ENCODE data around the gene NFATC1. TPM values are rescaled to one million over a fixed set of nuclear protein-coding genes. Genes with fewer than 3 reads are reported as not detected.

NFATC1 gene
- total RNA-seq, 4 donors from 2014 or later, result 0.79 to 4.8 (median 2.6) TPM

- peaks cover 0 to 13% (median 1%) of the 10 kb centered on the region in 3 donors for H3K4me1 ChIP-seq
- H3K9me3 ChIP-seq, result no peaks in the 10 kb centered on the region
- H3K27ac ChIP-seq, result no peak overlapping the region
- intact Hi-C loops (cut with DNase I), result loop anchor here (10.0 kb wide), 1 partner anchor 113 kb away; no protein-coding TSS in a partner anchor
- H3K36me3 ChIP-seq, result peaks cover 0 to 14% (median 0%) of the 10 kb centered on the region in 3 donors
- H3K27me3 ChIP-seq, result peaks cover 0 to 89% (median 0%) of the 10 kb centered on the region in 4 donors
- no peak overlapping the region for H3K4me3 ChIP-seq
- 79 to 93% methylated on average over 20 of the region's 20 CpGs for WGBS, 2 donors
- TF ChIP-seq CTCF (IDR thresholded peaks at IDR 0.05), result no peak
- no peak for DNase-seq
These were observed 135.7 kb downstream of the NFATC1 start for GRCh38 chr18:79531386-79531785.

GRCh38 chr18:79531926-79532312 is 136.2 kb downstream of the NFATC1 start:
- H3K4me1 ChIP-seq, result peaks cover 0 to 8% (median 0%) of the 10 kb centered on the region in 3 donors
- intact Hi-C loops (cut with DNase I), result loop anchor here (10.0 kb wide), 1 partner anchor 113 kb away; no protein-coding TSS in a partner anchor
- DNase-seq, result no peak
- H3K9me3 ChIP-seq, result no peaks in the 10 kb centered on the region
- H3K27me3 ChIP-seq, result peaks cover 0 to 87% (median 0%) of the 10 kb centered on the region in 4 donors
- WGBS, 2 donors, result 58 to 79% methylated on average over 8 of the region's 18 CpGs
- TF ChIP-seq CTCF (IDR thresholded peaks at IDR 0.05) (no peak), POLR2A (IDR thresholded peaks at IDR 0.05) (no peak)
- no peak overlapping the region for H3K27ac ChIP-seq
- H3K36me3 ChIP-seq, result peaks cover 0 to 14% (median 0%) of the 10 kb centered on the region in 3 donors
- H3K4me3 ChIP-seq, result no peak overlapping the region

- peaks cover 0 to 85% (median 0%) of the 10 kb centered on the region in 4 donors for H3K27me3 ChIP-seq
- 66 to 81% methylated on average over 5 to 26 of the region's 34 CpGs for WGBS, 2 donors
- H3K4me3 ChIP-seq, result no peak overlapping the region
- H3K9me3 ChIP-seq, result peaks cover 0 to under 1% (median 0%) of the 10 kb centered on the region in 3 donors
- peaks cover 0 to 8% (median 0%) of the 10 kb centered on the region in 3 donors for H3K4me1 ChIP-seq
- intact Hi-C loops (cut with DNase I), result loop anchor here (10.0 kb wide), 1 partner anchor 112 kb away; no protein-coding TSS in a partner anchor
- no peak for DNase-seq
- no peak for TF ChIP-seq POLR2A (IDR thresholded peaks at IDR 0.05)
- TF ChIP-seq CTCF (IDR thresholded peaks at IDR 0.05), result no peak
- peaks cover 0 to 14% (median 0%) of the 10 kb centered on the region in 3 donors for H3K36me3 ChIP-seq
- H3K27ac ChIP-seq, result no peak overlapping the region
These were observed 136.7 kb downstream of the NFATC1 start for GRCh38 chr18:79532313-79533007.

- WGBS, 2 donors, result 89 to 97% methylated on average over 5 of the region's 13 CpGs
- Histone ChIP-seq H3K9me3 (peaks cover 0 to 5% (median 0%) of the 10 kb centered on the region in 3 donors), H3K36me3 (peaks cover 0 to 9% (median 0%) of the 10 kb centered on the region in 3 donors), H3K4me3 (no peak overlapping the region), H3K4me1 (peaks cover 0 to 8% (median 0%) of the 10 kb centered on the region in 3 donors), H3K27ac (no peak overlapping the region), H3K27me3 (peaks cover 0 to 85% (median 0%) of the 10 kb centered on the region in 4 donors)
- TF ChIP-seq CTCF (IDR thresholded peaks at IDR 0.05), result no peak
- no peak for TF ChIP-seq POLR2A (IDR thresholded peaks at IDR 0.05)
- DNase-seq, result no peak
- intact Hi-C loops (cut with DNase I), result loop anchor here (10.0 kb wide), 1 partner anchor 112 kb away; no protein-coding TSS in a partner anchor
These were observed 137.4 kb downstream of the NFATC1 start for GRCh38 chr18:79533146-79533545.

GRCh38 chr18:79533591-79533990 is 137.9 kb downstream of the NFATC1 start:
- 93 to 97% methylated on average over 7 to 8 of the region's 9 CpGs for WGBS, 2 donors
- Histone ChIP-seq H3K9me3 (peaks cover 0 to 5% (median 0%) of the 10 kb centered on the region in 3 donors), H3K4me1 (peaks cover 0 to 8% (median 0%) of the 10 kb centered on the region in 3 donors), H3K4me3 (no peak overlapping the region), H3K27me3 (peaks cover 0 to 85% (median 0%) of the 10 kb centered on the region in 4 donors), H3K27ac (no peak overlapping the region), H3K36me3 (peaks cover 0 to 9% (median 0%) of the 10 kb centered on the region in 3 donors)
- intact Hi-C loops (cut with DNase I), result loop anchor here (10.0 kb wide), 1 partner anchor 111 kb away; no protein-coding TSS in a partner anchor
- no peak for DNase-seq
- TF ChIP-seq CTCF (IDR thresholded peaks at IDR 0.05) (no peak), POLR2A (IDR thresholded peaks at IDR 0.05) (no peak)

Data from esophagus squamous epithelium (tissue), 5 donors.